ENCODE measurements around the gene ELOVL6. TPM values are rescaled to one million over a fixed set of nuclear protein-coding genes. Genes with fewer than 3 reads are reported as not detected.
"Not testable (repeated sequence)": the region's sequence is repeated elsewhere in the genome, so short reads cannot be mapped to it uniquely, and the experiment has no call there.

The ELOVL6 gene
- total RNA-seq, 1 experiment from 2014 or later, result 23.5 TPM

GRCh38 chr4:110224142-110224541, 25.7 kb upstream of the ELOVL6 start:
- ChIA-PET POLR2A (no interaction called here), CTCF (interaction anchor here (0.6 to 1.1 kb wide), 3 partner anchors 13 to 286 kb away, joined by 3 to 5 read pairs (median 3); no protein-coding TSS in a partner anchor)
- Mint-ChIP-seq H3K27ac (ENCODE audit: low read depth, unreplicated experiment) (no peak overlapping the region), H3K4me3 (ENCODE audit: unreplicated experiment) (no peak overlapping the region), H3K9me3 (ENCODE audit: unreplicated experiment) (peaks cover 7% of the 10 kb centered on the region), H3K4me1 (ENCODE audit: insufficient read depth, unreplicated experiment) (no peaks in the 10 kb centered on the region), H3K27me3 (ENCODE audit: insufficient read depth, unreplicated experiment) (no peaks in the 10 kb centered on the region), H3K36me3 (ENCODE audit: insufficient read depth, unreplicated experiment) (no peaks in the 10 kb centered on the region)
- no peak for DNase-seq (ENCODE audit: unreplicated experiment)
- BruUV-seq (replicated peaks), result no TSS peak
- intact Hi-C loops (cut with micrococcal nuclease), result no loop called here
- TF ChIP-seq CTCF (IDR thresholded peaks at IDR 0.05; ENCODE audit: unreplicated experiment), result no peak

- H3K36me3 Mint-ChIP-seq (ENCODE audit: insufficient read depth, unreplicated experiment); DNase-seq (ENCODE audit: unreplicated experiment); H3K4me3 Mint-ChIP-seq (ENCODE audit: unreplicated experiment); POLR2A ChIA-PET; H3K4me1 Mint-ChIP-seq (ENCODE audit: insufficient read depth, unreplicated experiment); BruUV-seq (replicated peaks); H3K27me3 Mint-ChIP-seq (ENCODE audit: insufficient read depth, unreplicated experiment); H3K27ac Mint-ChIP-seq (ENCODE audit: low read depth, unreplicated experiment); intact Hi-C loops (cut with micrococcal nuclease): not testable (repeated sequence)
- CTCF ChIA-PET, result interaction anchor here (3.7 kb wide), 1 partner anchor 169 kb away, joined by 15 read pairs; no protein-coding TSS in a partner anchor
- peaks cover 12% of the 10 kb centered on the region for H3K9me3 Mint-ChIP-seq (ENCODE audit: unreplicated experiment)
Observed at GRCh38 chr4:110218935-110219334, 20.5 kb upstream of the ELOVL6 start.

GRCh38 chr4:110217181-110217580, 18.8 kb upstream of the ELOVL6 start:
- intact Hi-C loops (cut with micrococcal nuclease); POLR2A ChIA-PET; H3K27ac Mint-ChIP-seq (ENCODE audit: low read depth, unreplicated experiment): not testable (repeated sequence)

GRCh38 chr4:110216129-110216528, 17.7 kb upstream of the ELOVL6 start:
- no peak overlapping the region for H3K4me3 Mint-ChIP-seq (ENCODE audit: unreplicated experiment)
- CTCF ChIA-PET, result interaction anchor here (0.7 to 3.7 kb wide), 2 partner anchors 150 to 166 kb away, joined by 4 to 15 read pairs; no protein-coding TSS in a partner anchor
- H3K27me3 Mint-ChIP-seq (ENCODE audit: insufficient read depth, unreplicated experiment), result no peaks in the 10 kb centered on the region
- peaks cover 12% of the 10 kb centered on the region for H3K9me3 Mint-ChIP-seq (ENCODE audit: unreplicated experiment)
- DNase-seq (ENCODE audit: unreplicated experiment), result no peak
- no TSS peak for BruUV-seq (replicated peaks)
- H3K27ac Mint-ChIP-seq (ENCODE audit: low read depth, unreplicated experiment), result no peak overlapping the region
- no peak for TF ChIP-seq CTCF (IDR thresholded peaks at IDR 0.05; ENCODE audit: unreplicated experiment)
- H3K36me3 Mint-ChIP-seq (ENCODE audit: insufficient read depth, unreplicated experiment), result no peaks in the 10 kb centered on the region
- intact Hi-C loops (cut with micrococcal nuclease), result no loop called here
- POLR2A ChIA-PET, result no interaction called here
- no peaks in the 10 kb centered on the region for H3K4me1 Mint-ChIP-seq (ENCODE audit: insufficient read depth, unreplicated experiment)

More at GRCh38 chr4:110217181-110217580, 18.8 kb upstream of the ELOVL6 start:
- not testable (repeated sequence) for H3K4me3 Mint-ChIP-seq (ENCODE audit: unreplicated experiment); BruUV-seq (replicated peaks); DNase-seq (ENCODE audit: unreplicated experiment); H3K4me1 Mint-ChIP-seq (ENCODE audit: insufficient read depth, unreplicated experiment); H3K36me3 Mint-ChIP-seq (ENCODE audit: insufficient read depth, unreplicated experiment); H3K27me3 Mint-ChIP-seq (ENCODE audit: insufficient read depth, unreplicated experiment)
- CTCF ChIA-PET, result interaction anchor here (0.9 to 3.7 kb wide), 2 partner anchors 167 to 211 kb away, joined by 3 to 15 read pairs; no protein-coding TSS in a partner anchor
- peaks cover 12% of the 10 kb centered on the region for H3K9me3 Mint-ChIP-seq (ENCODE audit: unreplicated experiment)

- Mint-ChIP-seq H3K4me3 (ENCODE audit: unreplicated experiment) (no peak overlapping the region), H3K9me3 (ENCODE audit: unreplicated experiment) (no peaks in the 10 kb centered on the region), H3K4me1 (ENCODE audit: insufficient read depth, unreplicated experiment) (no peaks in the 10 kb centered on the region), H3K36me3 (ENCODE audit: insufficient read depth, unreplicated experiment) (no peaks in the 10 kb centered on the region), H3K27me3 (ENCODE audit: insufficient read depth, unreplicated experiment) (no peaks in the 10 kb centered on the region), H3K27ac (ENCODE audit: low read depth, unreplicated experiment) (no peak overlapping the region)
- no peak for TF ChIP-seq CTCF (IDR thresholded peaks at IDR 0.05; ENCODE audit: unreplicated experiment)
- no peak for DNase-seq (ENCODE audit: unreplicated experiment)
- intact Hi-C loops (cut with micrococcal nuclease), result loop anchor here (1.0 kb wide), 1 partner anchor 161 kb away; no protein-coding TSS in a partner anchor
- ChIA-PET POLR2A (interaction anchor here (0.6 kb wide), 1 partner anchor 291 kb away, joined by 3 read pairs; no protein-coding TSS in a partner anchor), CTCF (interaction anchor here (0.6 to 2.9 kb wide), 13 partner anchors 13 to 639 kb away, joined by 3 to 38 read pairs (median 5); partner anchors contain the start of gene ELOVL6)
- no TSS peak for BruUV-seq (replicated peaks)
Observed at GRCh38 chr4:110211770-110212061, 13.3 kb upstream of the ELOVL6 start.

Data from MCF 10A (cell line).